Aorta (tissue), 5 donors: ENCODE measurements around the gene TMOD1. TPM values are rescaled to one million over a fixed set of nuclear protein-coding genes. Genes with fewer than 3 reads are reported as not detected.

ENCODE experiments used
- ATAC-seq: fragments of 200-7000 bp; cut with Tn5 transposase; one replicate; pipeline ENCODE4 v1.9.1; 2022; ENCODE audit warnings: moderate library complexity; ENCODE audit not compliant: low FRiP score
- DNase-seq, 2 donors: peaks; one replicate each; pipeline ENCODE4 v3.0.0-alpha.2; 2020
- H3K27ac ChIP-seq, 2 donors: one replicate each; pipeline ENCODE4 v1.5.1; 2013; ENCODE audit warnings: low read length in 2 of 2, mild to moderate bottlenecking in 2 of 2, moderate library complexity in 2 of 2, control low read depth in 1 of 2, inconsistent platforms in 1 of 2, low read depth in 1 of 2
- H3K27me3 ChIP-seq, 2 donors: one replicate each; pipeline ENCODE4 v1.6.1; 2013; ENCODE audit warnings: control low read depth in 1 of 2, low read length in 1 of 2, mild to moderate bottlenecking in 1 of 2, moderate library complexity in 1 of 2; ENCODE audit not compliant: insufficient read depth in 2 of 2, control insufficient read depth in 1 of 2
- H3K36me3 ChIP-seq, 2 donors: one replicate each; pipeline ENCODE4 v1.6.1; 2013; ENCODE audit warnings: control low read depth in 1 of 2, low read length in 1 of 2, mild to moderate bottlenecking in 1 of 2; ENCODE audit not compliant: insufficient read depth in 2 of 2, control insufficient read depth in 1 of 2
- H3K4me1 ChIP-seq, 2 donors: one replicate each; pipeline ENCODE4 v1.6.1; 2013; ENCODE audit warnings: low read length in 2 of 2, control low read depth in 1 of 2, mild to moderate bottlenecking in 1 of 2, moderate library complexity in 1 of 2; ENCODE audit not compliant: insufficient read depth in 2 of 2, control insufficient read depth in 1 of 2
- H3K4me3 ChIP-seq, 2 donors: one replicate each; pipeline ENCODE4 v1.5.1; 2013; ENCODE audit warnings: low read length in 2 of 2, control low read depth in 1 of 2, mild to moderate bottlenecking in 1 of 2
- H3K9me3 ChIP-seq: one replicate; pipeline ENCODE4 v1.6.1; 2013; ENCODE audit warnings: mild to moderate bottlenecking, low read length; ENCODE audit not compliant: control insufficient read depth
- WGBS, 2 donors: extraction: QIAGEN DNeasy Blood & Tissue Kit; methylation state at CpG; one replicate each; pipeline ENCODE4 v1.1.7; 2013; 5-methylcytosine and 5-hydroxymethylcytosine counted together
- intact Hi-C, 2 donors: fragments of 100-400 bp; cut with DNase I; formaldehyde crosslinking; loops; one replicate each; pipeline versions ENCODE4 v1.14.2 to v1.15.0; 2022
- polyA plus RNA-seq, 2 donors: library from polyadenylated mRNA; stranded (reverse); fragments of 200-250 nt; gene quantifications; one replicate each; pipeline ENCODE4 v1.2.3, GENCODE V29; 2013
- total RNA-seq, 2 donors: library from RNA; stranded (reverse); fragmentation: NEBNext Ultra II Directional; extraction: Animal tissue kit (Norgen Biotek cat#: 25700); gene quantifications; one replicate each; pipeline ENCODE4 v1.2.1, GENCODE V29; 2021
- donor health status: healthy with polysubstance abuse.
- donor health status: Bipolar disorder and iron deficiency.
- donor health status: DM: no; HTN: no; CAD: no.
- donor health status: DM: no; HTN: no; CAD: no.
- donor health status: DM: yes; HTN: yes; CAD: no.

TMOD1 gene
- total and polyA plus RNA-seq, 4 donors: 24.5 to 102 (median 41.4) TPM

GRCh38 chr9:97507428-97507984 lies 6.0 kb downstream of the TMOD1 start:
- Histone ChIP-seq H3K27me3 (no peaks in the 10 kb centered on the region), H3K27ac (no peak overlapping the region), H3K4me1 (peaks cover 0 to 11% of the 10 kb centered on the region in 2 donors), H3K4me3 (no peak overlapping the region), H3K36me3 (no peaks in the 10 kb centered on the region), H3K9me3 (no peaks in the 10 kb centered on the region)
- 94 to 96% methylated on average over 5 of the region's 5 CpGs for WGBS, 2 donors
- intact Hi-C loops: loop anchor here in 1 of 2 donors (10.0 kb wide), 1 partner anchor 87 kb away; no protein-coding TSS in a partner anchor
- ATAC-seq (no peak), DNase-seq (no peak)

GRCh38 chr9:97508852-97509251 lies 7.4 kb downstream of the TMOD1 start:
- Histone ChIP-seq H3K9me3 (no peaks in the 10 kb centered on the region), H3K4me1 (peaks cover 0 to 8% of the 10 kb centered on the region in 2 donors), H3K27ac (no peak overlapping the region), H3K36me3 (no peaks in the 10 kb centered on the region), H3K27me3 (no peaks in the 10 kb centered on the region), H3K4me3 (no peak overlapping the region)
- intact Hi-C loops: loop anchor here in 1 of 2 donors (10.0 kb wide), 1 partner anchor 86 kb away; no protein-coding TSS in a partner anchor
- DNase-seq (no peak), ATAC-seq (no peak)
- WGBS, 2 donors: 74 to 85% methylated on average over 4 of the region's 4 CpGs

GRCh38 chr9:97510797-97511654 lies 9.6 kb downstream of the TMOD1 start:
- no peaks in the 10 kb centered on the region for H3K27me3 ChIP-seq
- peaks cover 0 to 5% of the 10 kb centered on the region in 2 donors for H3K4me1 ChIP-seq
- DNase-seq (no peak), ATAC-seq (peak; percentile 67)
- H3K27ac ChIP-seq: no peak overlapping the region
- 58 to 64% methylated on average over 10 of the region's 10 CpGs for WGBS, 2 donors
- no peak overlapping the region for H3K4me3 ChIP-seq
- H3K9me3 ChIP-seq: no peaks in the 10 kb centered on the region
- H3K36me3 ChIP-seq: no peaks in the 10 kb centered on the region
- intact Hi-C loops: no loop called here

- intact Hi-C loops: no loop called here
- no peaks in the 10 kb centered on the region for H3K36me3 ChIP-seq
- H3K27me3 ChIP-seq: no peaks in the 10 kb centered on the region
- peaks cover 0 to 5% of the 10 kb centered on the region in 2 donors for H3K4me1 ChIP-seq
- no peak overlapping the region for H3K4me3 ChIP-seq
- DNase-seq (no peak), ATAC-seq (no peak)
- H3K9me3 ChIP-seq: no peaks in the 10 kb centered on the region
- WGBS, 2 donors: 83 to 86% methylated on average over 6 of the region's 6 CpGs
- no peak overlapping the region for H3K27ac ChIP-seq
Measured at GRCh38 chr9:97511655-97512427, 10.4 kb downstream of the TMOD1 start.

GRCh38 chr9:97512966-97513560 lies 11.6 kb downstream of the TMOD1 start:
- intact Hi-C loops: no loop called here
- Histone ChIP-seq H3K27ac (no peak overlapping the region), H3K27me3 (no peaks in the 10 kb centered on the region), H3K4me1 (peaks cover 0 to 5% of the 10 kb centered on the region in 2 donors), H3K4me3 (no peak overlapping the region), H3K36me3 (no peaks in the 10 kb centered on the region), H3K9me3 (no peaks in the 10 kb centered on the region)
- WGBS, 2 donors: 81 to 84% methylated on average over 8 of the region's 8 CpGs
- ATAC-seq (no peak), DNase-seq (no peak)

- 86 to 87% methylated on average over 9 of the region's 9 CpGs for WGBS, 2 donors
- no peaks in the 10 kb centered on the region for H3K36me3 ChIP-seq
- H3K27ac ChIP-seq: no peak overlapping the region
- DNase-seq: no peak
- intact Hi-C loops: no loop called here
- H3K9me3 ChIP-seq: no peaks in the 10 kb centered on the region
- peaks cover 0 to 5% of the 10 kb centered on the region in 2 donors for H3K4me1 ChIP-seq
- H3K4me3 ChIP-seq: no peak overlapping the region
- ATAC-seq: no peak
- no peaks in the 10 kb centered on the region for H3K27me3 ChIP-seq
Measured at GRCh38 chr9:97514531-97514930, 13.1 kb downstream of the TMOD1 start.

- H3K27ac ChIP-seq: no peak overlapping the region
- DNase-seq: no peak
- intact Hi-C loops: no loop called here
- H3K9me3 ChIP-seq: no peaks in the 10 kb centered on the region
- peaks cover 0 to 3% of the 10 kb centered on the region in 2 donors for H3K4me1 ChIP-seq
- no peaks in the 10 kb centered on the region for H3K27me3 ChIP-seq
- H3K4me3 ChIP-seq: no peak overlapping the region
- WGBS, 2 donors: 89 to 90% methylated on average over 6 of the region's 6 CpGs
- no peaks in the 10 kb centered on the region for H3K36me3 ChIP-seq
- ATAC-seq: no peak
Measured at GRCh38 chr9:97515662-97516061, 14.2 kb downstream of the TMOD1 start.

GRCh38 chr9:97516111-97516510 lies 14.6 kb downstream of the TMOD1 start:
- no peak for DNase-seq
- ATAC-seq: no peak
- Histone ChIP-seq H3K27me3 (no peaks in the 10 kb centered on the region), H3K36me3 (no peaks in the 10 kb centered on the region), H3K4me3 (no peak overlapping the region), H3K27ac (no peak overlapping the region), H3K4me1 (no peaks in the 10 kb centered on the region), H3K9me3 (no peaks in the 10 kb centered on the region)
- intact Hi-C loops: no loop called here
- WGBS, 2 donors: 96 to 98% methylated on average over 8 of the region's 8 CpGs
